SKM-1 treated with dmso at 0.1 percent for 144 hours (cell line): ENCODE data around the gene F11R.
A peak's percentile ranks its signal among the peaks of the same experiment; 100 is the strongest.
"Not testable (repeated sequence)": the region's sequence is repeated elsewhere in the genome, so short reads cannot be mapped to it uniquely, and the experiment has no call there.

Experiments used
- DNase-seq: peaks from one replicate; lab custom pipeline; 2025; ENCODE audit not compliant: unreplicated experiment; lab: John Stamatoyannopoulos, UW

Gene F11R

DNA sequence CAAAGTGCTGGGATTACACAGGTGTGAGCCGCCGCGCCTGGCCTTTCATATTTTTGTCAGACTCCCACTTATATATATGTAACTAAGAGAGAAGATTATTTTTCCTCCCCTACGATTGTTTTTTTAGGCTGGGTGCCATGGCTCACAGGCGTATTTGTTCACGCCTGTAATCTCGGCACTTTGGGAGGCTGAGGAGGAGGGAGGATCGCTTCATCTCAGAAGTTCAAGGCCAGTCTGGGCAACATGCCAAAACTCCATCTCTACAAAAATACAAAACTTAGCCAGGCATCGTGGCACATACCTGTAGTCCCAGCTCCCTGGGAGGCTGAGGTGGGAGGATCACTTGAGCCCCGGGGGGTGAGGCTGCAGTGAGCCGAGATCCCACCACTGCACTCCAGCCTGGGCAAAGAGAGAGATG is 42.4 kb downstream of the F11R start:
- no peak for DNase-seq

DNA sequence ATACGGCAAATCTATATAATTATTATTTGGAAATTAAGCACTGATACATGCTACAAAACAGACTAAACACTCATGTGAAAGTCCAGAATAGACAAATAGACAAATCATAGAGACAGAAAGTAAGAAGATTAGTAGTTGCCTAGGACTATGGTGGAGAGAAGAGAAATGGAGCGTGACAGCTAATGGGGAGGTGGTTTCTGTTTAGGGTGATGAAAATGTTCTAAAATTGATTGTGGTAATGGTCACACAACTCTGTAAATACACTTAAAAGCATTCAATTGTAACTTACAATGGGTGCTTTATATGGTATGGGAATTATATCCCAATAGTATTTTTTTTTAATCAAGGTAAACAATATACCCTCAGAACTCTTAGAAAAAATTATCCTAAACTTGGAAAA is 45.9 kb downstream of the F11R start:
- DNase-seq = no peak

DNA sequence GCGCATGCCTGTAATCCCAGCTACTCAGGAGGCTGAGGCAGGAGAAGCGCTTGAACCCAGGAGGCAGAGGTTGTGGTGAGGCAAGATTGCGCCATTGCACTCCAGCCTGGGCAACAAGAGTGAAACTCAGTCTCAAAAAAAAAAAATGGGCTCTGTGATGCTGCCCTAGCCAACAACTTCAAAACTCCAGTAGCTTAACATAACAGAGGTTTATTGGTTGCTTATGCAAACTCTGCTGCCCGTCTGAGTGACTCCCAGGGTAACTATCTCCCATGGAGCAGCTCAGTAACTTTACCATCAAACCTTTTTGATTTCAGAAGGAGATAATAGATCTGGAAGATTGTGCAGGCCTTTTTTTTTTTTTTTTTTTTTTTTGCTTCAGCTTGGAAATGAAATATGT is 47.5 kb downstream of the F11R start:
- DNase-seq = no peak

DNA sequence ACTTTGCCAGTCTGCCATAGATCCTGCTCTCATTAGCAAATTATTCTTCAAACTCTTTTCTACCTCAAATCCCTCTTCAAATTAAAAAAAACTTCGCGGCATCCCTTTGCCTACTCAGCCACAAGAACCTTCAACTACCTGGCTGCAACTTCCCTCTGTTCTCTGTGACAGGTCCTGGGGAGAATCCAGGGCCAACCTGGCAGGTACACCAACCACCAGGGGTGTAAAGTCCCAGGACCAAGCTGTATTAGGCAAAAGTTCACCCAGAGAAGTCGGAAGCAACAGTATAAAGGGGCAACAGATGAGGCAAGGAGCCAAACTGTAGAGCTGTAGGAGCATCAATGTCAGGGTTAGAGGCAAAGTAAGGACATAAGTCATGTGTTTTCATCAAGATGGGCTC is 48.0 kb downstream of the F11R start:
- no peak for DNase-seq

DNA sequence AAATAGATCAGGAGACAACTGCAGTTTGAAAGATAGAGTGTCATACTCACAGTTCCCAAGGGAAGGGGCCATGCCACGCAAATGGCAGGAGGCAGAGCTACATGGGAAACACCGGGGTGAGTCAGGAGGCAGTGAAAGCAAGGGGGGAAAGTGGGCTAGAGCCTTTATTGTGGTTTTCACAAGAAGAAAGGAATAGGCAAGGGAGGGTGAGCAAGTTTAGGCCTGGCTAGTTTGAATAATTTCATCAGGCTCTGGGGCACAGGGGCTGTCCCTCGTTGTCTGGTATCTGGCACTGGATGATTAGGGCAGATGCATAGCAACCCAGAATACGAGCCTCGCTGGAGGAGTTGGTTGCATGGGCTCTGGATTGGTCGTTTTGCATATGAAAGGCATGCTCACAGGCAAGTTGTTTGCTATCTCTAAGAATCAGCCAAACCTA is 49.3 kb downstream of the F11R start:
- no peak for DNase-seq

DNA sequence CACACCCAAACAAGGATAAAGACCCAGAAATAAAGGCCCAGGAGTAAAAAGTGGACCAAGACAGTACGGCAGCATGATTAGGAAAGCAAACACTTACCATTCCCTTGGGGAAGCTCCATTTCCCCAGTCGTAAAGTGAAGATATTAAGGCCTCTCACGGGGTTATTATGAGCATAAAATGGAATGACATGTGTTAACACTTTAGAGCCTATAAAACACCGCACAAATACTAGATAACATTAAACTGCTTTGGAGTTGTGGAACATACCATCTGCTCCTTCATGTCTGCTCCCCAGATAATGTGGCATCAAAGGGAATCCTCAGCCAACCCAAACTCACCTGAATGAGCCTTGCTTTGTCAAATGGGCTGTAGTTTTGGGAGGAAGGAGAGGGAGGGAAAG is 57.4 kb downstream of the F11R start:
- DNase-seq = no peak

DNA sequence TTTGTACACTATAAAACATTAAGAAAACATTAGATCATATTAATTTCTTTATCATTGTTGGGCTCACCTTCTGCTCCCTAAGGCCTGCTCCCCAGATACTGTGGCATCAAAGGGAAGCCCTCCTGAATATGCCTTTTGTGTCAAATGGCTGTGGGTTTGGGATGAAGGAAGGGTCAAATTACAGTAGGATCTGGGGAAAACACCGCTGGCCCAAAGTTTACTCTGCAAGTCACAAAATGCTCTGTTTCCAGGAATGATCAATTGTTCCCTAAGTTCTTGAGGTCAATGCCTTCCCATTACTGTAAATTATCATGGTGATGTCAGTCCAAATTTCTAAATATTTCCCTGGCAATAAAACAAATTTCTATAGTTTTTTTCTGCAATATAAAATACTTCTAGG is 59.5 kb downstream of the F11R start:
- DNase-seq = no peak

DNA sequence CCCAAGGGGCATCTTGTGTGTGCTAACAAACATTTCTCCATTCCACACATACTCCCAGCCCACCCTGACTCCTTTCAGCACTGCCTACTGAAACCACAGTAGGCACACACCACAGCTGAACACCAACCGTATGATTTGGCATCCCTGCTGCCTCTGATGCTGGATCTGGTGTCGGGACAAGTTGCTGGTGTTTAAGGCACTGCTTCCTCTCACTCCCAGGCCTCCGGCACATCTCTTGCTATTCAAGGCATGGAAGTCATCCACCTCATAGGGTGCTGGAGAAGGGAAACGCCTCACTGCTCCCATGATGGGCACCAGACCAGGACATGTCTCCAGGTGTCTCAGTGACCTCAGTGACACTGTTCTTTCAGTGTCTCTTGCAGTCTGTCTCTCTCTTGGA is 64.0 kb downstream of the F11R start:
- DNase-seq = no peak

DNA sequence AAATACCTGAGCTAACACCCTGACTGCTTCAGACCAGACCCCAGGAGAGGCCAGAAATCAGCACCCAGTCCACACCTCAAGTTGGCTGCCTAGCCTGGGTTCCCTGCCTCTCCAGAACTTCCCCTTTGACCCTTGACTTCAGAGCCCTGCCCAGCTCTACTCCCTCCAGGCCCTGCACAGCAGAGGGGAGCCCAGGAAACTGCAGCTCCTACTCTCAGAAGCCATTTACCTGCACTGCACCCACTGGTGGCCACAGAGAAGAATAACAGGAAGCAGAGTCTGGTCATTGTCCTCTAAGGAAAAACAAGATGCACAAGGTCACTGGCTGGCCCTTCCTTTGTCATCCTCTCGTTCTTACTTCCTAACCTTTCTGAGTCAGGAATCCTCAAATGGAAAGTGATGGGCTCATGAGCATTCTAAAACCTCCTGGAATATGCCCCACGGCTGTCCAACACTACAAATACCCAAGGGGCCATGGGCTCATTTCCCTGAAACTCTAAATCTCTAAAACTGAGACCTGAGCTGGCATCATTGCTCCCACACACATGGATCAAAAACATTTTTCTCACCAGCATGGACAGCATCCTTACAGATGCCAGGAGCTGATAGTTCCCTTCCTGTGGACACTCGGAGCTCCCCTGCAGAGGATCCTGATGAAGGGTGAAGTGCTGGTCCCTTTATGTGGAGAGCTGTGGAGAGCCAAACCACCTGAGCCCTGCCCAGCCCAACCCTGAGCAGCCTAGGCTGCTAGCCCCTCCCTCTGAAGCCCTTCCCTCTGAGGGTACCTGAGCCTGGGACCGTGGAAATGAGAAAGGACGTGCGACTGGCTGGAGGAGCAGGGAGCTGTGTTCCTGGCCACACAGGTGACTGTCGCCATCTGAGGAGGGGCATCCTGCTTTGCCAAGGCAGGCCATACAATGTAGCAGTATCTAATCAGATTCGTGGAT is 66.5 kb downstream of the F11R start, which contains the start of gene ITLN2:
ITLN2 (minus strand) TSS at position 652 of the 947 bp plus-strand sequence; CDS start at position 584, 68 bp downstream.
- DNase-seq = peak; percentile 81

DNA sequence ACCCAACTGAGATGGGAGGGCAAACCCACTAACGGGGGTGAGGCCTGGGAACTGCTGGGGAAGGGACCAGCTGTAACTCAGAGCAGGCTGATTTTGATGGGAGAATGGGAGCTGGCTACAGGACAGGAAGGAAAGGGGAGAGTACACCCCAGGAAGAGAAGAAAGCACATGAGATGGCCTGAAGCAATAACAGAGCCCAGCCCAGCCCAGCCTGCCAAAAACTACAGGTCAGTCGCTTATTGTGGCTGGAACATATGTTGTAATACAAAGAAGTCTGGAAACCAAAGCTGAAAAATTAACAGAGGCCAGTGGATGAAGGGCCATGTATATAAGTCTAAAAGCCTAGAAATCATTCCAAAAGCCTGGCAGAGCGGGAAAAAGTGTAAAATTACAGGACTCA is 67.9 kb downstream of the F11R start:
- no peak for DNase-seq

DNA sequence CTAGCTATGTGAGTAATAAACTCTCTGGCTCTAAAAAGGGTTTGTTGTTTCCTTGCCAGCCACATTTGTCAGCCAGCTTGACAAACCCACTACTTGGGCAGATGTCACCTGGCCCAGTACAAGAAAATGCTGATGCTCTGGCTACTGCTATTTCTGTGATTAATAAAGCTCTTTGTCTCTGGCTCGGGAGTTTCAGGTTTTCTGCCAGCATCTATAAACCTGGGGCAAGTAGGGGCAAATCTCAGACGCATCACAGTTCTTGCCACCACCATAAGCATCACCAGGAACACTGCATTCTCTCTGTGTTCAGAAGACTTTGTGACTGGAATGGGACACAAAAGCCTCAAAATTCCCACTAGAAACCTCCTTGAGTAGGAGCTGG is 68.8 kb downstream of the F11R start:
- no peak for DNase-seq

DNA sequence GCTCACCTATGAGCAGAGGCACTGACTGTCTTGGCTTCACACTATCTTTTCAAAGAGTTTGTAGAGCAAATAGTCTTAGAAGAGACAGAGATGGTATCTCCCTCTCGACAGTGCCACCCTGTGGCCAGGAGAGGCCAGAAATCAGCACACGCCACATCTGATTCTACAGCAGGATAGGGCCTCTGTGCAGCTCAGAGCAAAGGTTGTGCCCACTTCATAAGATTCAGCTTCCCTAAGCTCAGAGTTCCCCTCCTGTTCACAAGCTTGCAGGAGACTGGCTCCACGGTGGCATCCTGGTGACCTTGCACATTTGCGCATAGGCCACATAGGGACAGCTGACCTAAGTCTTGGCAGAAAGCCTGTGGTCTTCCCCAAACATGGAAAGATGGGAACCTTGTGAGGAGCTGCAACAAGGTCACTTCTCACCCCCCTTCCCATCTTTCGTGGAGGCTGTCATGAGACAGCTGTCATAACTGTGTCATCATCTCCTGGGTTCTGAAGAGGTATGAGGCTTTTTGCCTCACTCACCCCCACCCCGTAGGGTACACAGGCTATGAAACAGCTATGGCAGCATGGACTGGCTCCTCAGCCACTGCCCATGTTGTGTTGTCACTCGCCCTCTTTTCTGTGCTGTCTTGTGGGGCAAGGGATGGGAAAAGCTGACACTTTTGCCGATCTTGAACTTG is 69.4 kb downstream of the F11R start:
- peak; percentile 75 for DNase-seq

DNA sequence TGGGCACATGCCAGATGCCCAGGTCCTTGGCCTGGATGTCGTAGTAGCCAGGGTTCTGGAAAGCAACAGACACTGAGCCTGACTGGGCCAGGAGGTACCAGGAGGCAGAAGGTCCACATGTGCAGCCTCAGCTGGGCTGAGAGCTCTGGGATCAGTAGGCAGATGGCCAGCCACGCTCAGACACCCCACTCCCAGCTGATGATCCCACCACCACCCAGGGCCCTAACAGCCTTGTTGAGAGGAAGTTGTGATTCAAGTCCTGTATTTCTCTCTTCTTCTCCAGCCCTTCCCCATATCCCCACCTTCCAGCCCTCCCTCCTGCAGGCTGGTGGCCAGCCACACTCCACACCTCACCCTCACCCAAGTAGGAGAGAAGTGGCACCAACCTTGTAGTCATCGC is 70.3 kb downstream of the F11R start:
- no peak for DNase-seq

DNA sequence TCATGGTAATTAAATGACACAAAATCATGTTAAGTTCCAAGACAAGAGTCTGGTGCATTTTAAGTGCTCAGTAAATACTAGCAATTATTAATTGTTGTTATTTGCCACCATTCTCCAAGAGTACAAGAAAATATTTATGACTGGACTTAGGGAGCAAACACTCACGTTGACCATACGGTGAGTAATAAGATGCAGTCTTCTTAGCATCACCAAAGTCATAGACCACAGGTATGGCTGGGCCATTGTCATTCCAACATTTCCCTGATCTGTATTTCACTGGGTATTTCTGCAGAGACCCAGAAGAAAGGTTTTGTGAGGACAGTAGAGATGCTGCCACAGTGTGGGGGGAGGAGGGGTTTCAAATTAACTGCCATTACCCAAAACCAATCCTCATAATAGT is 71.1 kb downstream of the F11R start:
- no peak for DNase-seq

DNA sequence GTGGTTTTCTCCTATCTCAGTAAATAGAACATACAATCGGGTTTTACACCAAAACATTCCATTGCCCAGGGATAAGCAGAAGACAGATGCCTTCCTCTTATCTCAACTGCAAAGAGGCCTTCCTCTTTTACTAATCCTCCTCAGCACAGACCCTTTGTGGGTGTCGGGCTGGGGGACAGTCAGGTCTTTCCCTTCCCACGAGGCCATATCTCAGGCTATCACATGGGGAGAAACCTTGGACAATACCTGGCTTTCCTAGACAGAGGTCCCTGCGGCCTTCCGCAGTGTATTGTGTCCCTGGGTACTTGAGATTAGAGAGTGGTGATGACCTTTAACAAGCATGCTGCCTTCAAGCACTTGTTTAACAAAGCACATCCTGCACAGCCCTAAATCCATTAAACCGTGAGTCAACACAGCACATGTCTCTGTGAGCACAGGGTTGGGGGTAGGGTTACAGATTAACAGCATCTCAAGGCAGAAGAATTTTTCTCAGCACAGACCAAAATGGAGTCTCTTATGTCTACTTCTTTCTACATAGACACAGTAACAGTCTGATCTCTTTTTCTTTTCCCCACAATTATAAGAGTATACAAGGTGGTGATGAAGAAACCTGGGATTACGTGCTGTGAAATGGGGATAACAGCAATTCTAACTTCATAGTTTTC is 71.6 kb downstream of the F11R start:
- peak; percentile 9 for DNase-seq

DNA sequence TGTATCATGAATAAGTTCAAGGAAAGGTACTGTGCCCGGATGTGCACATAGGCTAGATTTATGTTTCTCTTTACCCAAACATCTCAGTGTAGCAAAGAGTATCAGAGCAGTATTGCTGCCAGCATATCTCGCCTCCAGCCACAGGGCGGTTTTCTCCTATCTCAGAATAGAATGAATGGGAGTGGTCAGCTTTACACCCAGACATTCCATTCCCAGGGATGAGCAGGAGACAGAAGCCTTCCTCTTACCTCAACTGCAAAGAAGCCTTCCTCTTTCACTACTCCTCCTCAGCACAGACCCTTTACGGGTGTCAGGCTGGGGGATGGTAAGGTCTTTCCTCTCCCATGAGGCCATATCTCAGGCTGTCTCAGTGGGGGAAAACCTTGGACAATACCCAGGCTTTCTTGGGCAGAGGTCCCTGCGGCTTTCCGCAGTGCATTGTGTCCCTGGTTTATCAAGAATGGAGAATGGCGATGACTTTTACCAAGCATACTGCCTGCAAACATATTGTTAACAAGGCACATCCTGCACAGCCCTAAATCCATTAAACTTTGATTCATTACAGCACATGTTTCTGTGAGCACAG is 73.7 kb downstream of the F11R start:
- DNase-seq = not testable (repeated sequence)

DNA sequence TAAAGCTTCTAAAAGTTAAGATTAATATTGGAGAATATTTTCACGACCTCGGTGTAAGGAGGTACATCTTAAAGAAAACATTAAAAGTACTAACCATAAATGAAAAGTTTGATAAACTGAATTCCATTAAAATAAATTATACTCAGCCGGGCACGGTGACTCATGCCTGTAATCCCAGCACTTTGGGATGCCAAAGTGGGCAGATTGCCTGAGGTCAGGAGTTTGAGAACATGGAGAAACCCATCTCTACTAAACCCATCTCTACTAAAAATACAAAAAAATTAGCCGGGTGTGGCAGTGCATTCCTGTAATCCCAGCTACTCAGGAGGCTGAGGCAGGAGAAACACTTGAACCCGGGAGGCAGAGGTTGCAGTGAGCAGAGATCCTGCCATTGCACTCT is 75.1 kb downstream of the F11R start:
- DNase-seq = not testable (repeated sequence)
